PFSK-1 (cell line): ENCODE results near the gene XXYLT1.

Experiments used
- FOXP2 ChIP-seq: optimal IDR thresholded peaks from 2 replicates; pipeline ENCODE3; 2011; ENCODE audit warnings: borderline replicate concordance, control low read depth, inconsistent platforms; ENCODE audit not compliant: insufficient read depth; ENCODE audit errors: extremely low read length, extremely low read depth
- POLR2AphosphoS5 ChIP-seq: IDR thresholded peaks from 2 replicates; pipeline ENCODE4 v1.6.1; 2012; ENCODE audit warnings: low read depth, mild to moderate bottlenecking, control low read depth, low read length, moderate library complexity
- SIN3A ChIP-seq: IDR thresholded peaks from 2 replicates; pipeline ENCODE4 v1.6.1; 2012; ENCODE audit warnings: mild to moderate bottlenecking, low read length, moderate library complexity, borderline replicate concordance; ENCODE audit not compliant: insufficient read depth
- TAF1 ChIP-seq: IDR thresholded peaks from 2 replicates; pipeline ENCODE4 v1.6.1; 2012; ENCODE audit warnings: low read length, control low read depth, borderline replicate concordance; ENCODE audit not compliant: insufficient read depth
- TF ChIP-seq, protein P1 (sequence below), 2 experiments: IDR thresholded peaks; 2 replicates each; pipeline versions ENCODE4 v1.6.1 to v1.8.0; 2011 to 2012; ENCODE audit warnings: low read depth in 2 of 2, low read length in 2 of 2, control low read depth in 1 of 2, inconsistent platforms in 1 of 2, mild to moderate bottlenecking in 1 of 2, moderate library complexity in 1 of 2; ENCODE audit not compliant: insufficient read depth in 1 of 2

XXYLT1 gene

DNA sequence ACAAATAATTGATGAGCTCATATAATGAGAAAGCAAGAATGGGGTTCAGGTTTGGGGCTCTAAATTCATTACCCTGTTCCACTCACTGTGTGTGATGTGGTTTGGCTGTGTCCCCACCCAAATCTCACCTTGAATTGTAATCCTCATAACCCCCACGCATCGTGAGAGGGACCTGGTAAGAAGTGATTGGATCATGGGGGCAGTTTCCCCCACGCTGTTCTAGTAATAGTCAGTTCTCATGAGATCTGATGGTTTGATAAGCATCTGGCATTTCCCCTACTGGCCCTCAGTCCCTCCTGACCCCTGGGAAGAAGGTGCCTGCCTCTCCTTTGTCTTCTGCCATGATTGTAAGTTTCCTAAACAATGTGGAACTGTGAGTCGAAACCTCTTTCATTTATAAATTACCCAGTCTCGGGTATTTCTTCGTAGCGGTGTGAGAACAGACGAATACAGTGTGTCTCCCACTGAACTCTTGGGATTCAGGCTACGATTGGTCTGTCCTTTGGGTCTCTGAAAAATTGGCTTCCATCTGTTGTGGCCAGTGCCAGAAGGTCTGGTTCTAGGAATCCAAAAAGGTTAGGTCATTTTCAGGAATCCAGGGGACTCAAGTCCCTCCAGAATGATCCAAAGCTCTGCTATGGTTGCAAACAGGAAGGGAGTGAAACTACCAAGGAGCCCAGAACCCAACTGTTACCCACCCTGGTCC, 87.7 kb downstream of the XXYLT1 start:
- TF ChIP-seq SIN3A (no peak), FOXP2 (no peak), POLR2AphosphoS5 (no peak)
- TF ChIP-seq, protein P1, sequence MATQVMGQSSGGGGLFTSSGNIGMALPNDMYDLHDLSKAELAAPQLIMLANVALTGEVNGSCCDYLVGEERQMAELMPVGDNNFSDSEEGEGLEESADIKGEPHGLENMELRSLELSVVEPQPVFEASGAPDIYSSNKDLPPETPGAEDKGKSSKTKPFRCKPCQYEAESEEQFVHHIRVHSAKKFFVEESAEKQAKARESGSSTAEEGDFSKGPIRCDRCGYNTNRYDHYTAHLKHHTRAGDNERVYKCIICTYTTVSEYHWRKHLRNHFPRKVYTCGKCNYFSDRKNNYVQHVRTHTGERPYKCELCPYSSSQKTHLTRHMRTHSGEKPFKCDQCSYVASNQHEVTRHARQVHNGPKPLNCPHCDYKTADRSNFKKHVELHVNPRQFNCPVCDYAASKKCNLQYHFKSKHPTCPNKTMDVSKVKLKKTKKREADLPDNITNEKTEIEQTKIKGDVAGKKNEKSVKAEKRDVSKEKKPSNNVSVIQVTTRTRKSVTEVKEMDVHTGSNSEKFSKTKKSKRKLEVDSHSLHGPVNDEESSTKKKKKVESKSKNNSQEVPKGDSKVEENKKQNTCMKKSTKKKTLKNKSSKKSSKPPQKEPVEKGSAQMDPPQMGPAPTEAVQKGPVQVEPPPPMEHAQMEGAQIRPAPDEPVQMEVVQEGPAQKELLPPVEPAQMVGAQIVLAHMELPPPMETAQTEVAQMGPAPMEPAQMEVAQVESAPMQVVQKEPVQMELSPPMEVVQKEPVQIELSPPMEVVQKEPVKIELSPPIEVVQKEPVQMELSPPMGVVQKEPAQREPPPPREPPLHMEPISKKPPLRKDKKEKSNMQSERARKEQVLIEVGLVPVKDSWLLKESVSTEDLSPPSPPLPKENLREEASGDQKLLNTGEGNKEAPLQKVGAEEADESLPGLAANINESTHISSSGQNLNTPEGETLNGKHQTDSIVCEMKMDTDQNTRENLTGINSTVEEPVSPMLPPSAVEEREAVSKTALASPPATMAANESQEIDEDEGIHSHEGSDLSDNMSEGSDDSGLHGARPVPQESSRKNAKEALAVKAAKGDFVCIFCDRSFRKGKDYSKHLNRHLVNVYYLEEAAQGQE (IDR thresholded peaks at IDR 0.05; ENCODE audit: insufficient read depth in 1 of 2, low read depth in 2 of 2, low read length in 2 of 2), result no peak

DNA sequence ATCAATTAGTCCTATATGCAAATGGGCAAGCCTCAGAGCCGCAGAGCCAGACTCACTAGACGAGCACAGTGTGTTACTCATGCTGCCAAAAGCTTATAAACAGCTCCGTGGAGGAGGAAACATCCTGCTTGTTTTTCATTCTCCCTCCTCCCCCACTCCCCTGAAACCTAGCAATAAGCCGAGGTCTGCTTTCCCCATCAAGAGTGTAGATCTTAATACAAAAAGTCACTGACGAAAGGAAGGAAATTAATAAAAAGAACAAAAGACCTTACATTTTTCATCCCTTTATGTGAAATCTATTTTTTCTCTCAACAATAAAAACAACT, 88.5 kb downstream of the XXYLT1 start:
- TF ChIP-seq SIN3A, result no peak

DNA sequence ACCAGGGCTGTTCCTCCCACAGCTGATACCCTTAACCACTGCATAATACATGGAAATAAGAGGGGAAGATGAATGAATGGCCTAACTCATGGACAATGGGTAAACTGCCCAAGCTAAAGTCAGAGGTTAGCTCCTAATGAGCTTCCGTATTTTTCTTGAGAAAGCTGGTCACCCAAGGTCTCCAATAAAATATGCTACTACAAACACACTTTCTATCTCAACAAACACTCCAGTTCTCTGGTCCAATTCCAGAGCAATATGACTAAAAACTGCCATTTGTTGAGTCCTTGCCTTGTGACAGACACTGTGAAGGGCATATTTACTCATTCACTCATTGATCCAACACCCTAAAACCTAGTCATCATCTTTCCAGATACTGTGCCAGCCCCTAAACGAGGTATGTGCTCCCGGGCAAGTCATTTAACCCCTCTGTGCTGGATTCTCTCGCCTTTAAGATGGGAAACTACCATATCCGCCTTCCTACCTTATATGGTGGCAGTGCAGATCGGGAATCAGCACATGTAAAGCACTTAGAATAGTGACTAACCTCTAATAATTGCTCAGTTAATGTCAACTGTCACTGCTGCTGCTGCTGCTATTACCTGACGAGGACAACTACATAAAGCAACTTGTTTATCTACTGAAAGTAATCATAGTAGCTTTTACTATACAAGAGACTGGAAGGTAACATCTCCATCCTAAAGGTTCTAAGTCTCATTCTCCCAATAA, 89.1 kb downstream of the XXYLT1 start:
- TF ChIP-seq SIN3A, result no peak
- TF ChIP-seq, protein P1 (IDR thresholded peaks at IDR 0.05; ENCODE audit: insufficient read depth in 1 of 2, low read depth in 2 of 2, low read length in 2 of 2), result no peak
- no peak for TF ChIP-seq POLR2AphosphoS5

DNA sequence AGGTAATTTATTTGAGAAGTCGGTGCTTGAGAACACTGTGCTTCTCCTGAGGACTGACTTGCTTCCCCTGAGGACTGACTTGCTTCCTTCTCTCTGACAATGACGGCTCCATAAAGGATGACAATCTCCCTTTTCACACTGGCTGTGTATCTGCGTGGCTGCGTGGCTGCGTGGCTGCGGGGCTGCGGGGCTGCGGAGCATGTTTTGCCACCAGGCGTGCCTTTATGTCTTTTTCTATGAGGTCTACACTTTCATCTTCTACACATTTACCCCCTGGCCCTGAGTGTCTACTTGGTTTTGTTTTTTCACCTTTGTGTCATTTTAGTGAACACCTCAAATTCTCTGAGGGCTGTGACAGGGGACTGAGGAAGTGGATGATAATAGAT, 89.9 kb downstream of the XXYLT1 start:
- TF ChIP-seq FOXP2 (no peak), SIN3A (no peak), TAF1 (no peak), POLR2AphosphoS5 (no peak)
- TF ChIP-seq, protein P1 (IDR thresholded peaks at IDR 0.05; ENCODE audit: insufficient read depth in 1 of 2, low read depth in 2 of 2, low read length in 2 of 2), result no peak

DNA sequence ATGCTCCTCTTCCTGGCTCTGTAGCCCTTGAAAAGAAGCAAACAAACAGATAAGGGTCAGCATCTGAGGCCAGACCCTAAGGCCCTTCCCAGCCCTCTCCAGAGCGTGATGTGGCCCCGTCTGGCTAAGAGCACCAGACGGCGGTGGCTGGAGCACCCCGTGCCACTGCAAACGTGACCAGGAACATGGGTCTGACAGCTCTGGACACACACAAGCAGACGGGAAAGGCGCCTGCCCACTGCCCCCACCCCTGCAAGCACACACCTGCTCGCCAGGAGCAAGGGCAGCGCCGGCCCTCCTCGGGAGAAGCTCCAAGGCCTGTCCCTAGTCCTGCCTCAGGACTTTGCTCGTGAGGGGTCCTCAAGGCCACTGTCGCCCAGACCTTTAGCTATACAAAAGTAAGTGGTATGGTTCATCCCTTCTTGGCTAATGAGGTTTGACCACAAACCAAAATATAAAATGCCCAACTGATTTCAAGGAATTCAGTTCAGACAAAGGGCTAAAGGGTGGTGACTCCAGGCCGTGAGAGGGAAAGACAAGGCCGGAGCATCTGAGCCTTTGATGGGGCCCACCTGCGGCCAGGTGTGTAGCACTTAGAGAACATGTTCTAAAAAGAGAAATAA, 90.4 kb downstream of the XXYLT1 start:
- TF ChIP-seq POLR2AphosphoS5 (no peak), TAF1 (no peak), SIN3A (no peak)

DNA sequence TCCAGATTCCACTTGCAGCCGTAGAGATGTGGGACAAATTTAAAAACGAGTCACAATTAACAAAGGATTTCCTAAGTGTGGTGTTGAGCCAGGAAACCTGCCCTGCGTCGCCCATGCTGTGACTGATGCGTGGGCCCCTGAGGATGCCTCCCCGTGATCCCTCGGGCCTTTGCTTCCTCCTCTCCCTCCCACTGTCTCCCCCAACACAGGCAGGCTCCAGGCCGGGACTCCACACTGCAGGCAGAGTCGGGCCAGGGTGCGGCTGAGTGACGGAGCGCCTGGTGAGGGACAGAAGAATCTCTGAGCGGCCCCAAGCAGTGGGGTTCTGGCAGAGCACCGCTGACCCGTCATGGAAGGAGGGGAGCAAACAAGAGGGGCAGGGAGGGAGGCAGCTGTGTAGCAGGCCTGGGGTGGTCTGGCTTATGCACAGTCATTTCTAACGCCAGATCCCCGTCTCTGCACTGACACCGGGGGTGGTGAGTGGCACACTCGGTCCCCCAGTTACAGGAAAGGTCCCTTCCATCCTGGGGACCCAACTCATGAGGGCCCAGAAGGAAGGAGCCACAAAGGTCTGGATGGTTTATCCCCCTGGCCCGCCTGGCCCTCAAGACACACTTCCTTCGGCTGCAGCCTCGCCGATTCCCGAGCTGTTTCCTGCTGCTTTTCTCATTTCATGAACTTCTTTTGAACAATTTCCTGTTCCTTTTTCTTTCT, 91.0 kb downstream of the XXYLT1 start:
- TF ChIP-seq SIN3A (0 out of 2 replicates have a peak, but pooled peaks have one; percentile 32), POLR2AphosphoS5 (no peak), FOXP2 (peak; percentile 33), TAF1 (no peak)
- TF ChIP-seq, protein P1 (IDR thresholded peaks at IDR 0.05; ENCODE audit: insufficient read depth in 1 of 2, low read depth in 2 of 2, low read length in 2 of 2), result no peak
